Fibroblast of pulmonary artery (primary cell): Measurements from ENCODE around the gene LRRC8B.

Experiments
- DNase-seq: peaks from one replicate; pipeline ENCODE4 v3.0.0-alpha.2; 2010; ENCODE audit warnings: low read depth
- H3K4me3 ChIP-seq: replicated peaks from 2 replicates; pipeline ENCODE4 v1.5.1; 2011; ENCODE audit warnings: low read depth, mild to moderate bottlenecking, control low read depth, low read length, moderate library complexity
- CTCF ChIP-seq: IDR thresholded peaks from 2 replicates; pipeline ENCODE4 v1.5.1; 2011; ENCODE audit warnings: mild to moderate bottlenecking, control low read depth, low read length, inconsistent platforms; ENCODE audit errors: missing control alignments

LRRC8B gene

GRCh38 chr1:89527256-89527655 lies 2.6 kb downstream of the LRRC8B start:
- no peak overlapping the region for H3K4me3 ChIP-seq
- TF ChIP-seq CTCF: no peak
- DNase-seq: no peak

- no peak for TF ChIP-seq CTCF
- H3K4me3 ChIP-seq: no peak overlapping the region
- no peak for DNase-seq
Measured at GRCh38 chr1:89527750-89528381, 3.2 kb downstream of the LRRC8B start.

- H3K4me3 ChIP-seq: no peak overlapping the region
- no peak for DNase-seq
- TF ChIP-seq CTCF: no peak
Measured at GRCh38 chr1:89528382-89528780, 3.8 kb downstream of the LRRC8B start.

GRCh38 chr1:89529196-89529595 lies 4.6 kb downstream of the LRRC8B start:
- no peak for TF ChIP-seq CTCF
- no peak for DNase-seq
- no peak overlapping the region for H3K4me3 ChIP-seq

- DNase-seq: no peak
- no peak overlapping the region for H3K4me3 ChIP-seq
- no peak for TF ChIP-seq CTCF
Measured at GRCh38 chr1:89530444-89531089, 5.9 kb downstream of the LRRC8B start.

- no peak for TF ChIP-seq CTCF
- H3K4me3 ChIP-seq: no peak overlapping the region
- no peak for DNase-seq
Measured at GRCh38 chr1:89531480-89532139, 7.0 kb downstream of the LRRC8B start.
